HL-60 (cell line): ENCODE data around the gene FCN1.

Source experiments
- CTCF ChIP-seq: IDR thresholded peaks from one replicate; pipeline ENCODE4 v1.5.1; 2011; ENCODE audit warnings: low read length, control low read depth, inconsistent platforms; ENCODE audit not compliant: insufficient read depth
- GABPA ChIP-seq: IDR thresholded peaks from 2 replicates; pipeline ENCODE4 v1.6.1; 2012; ENCODE audit warnings: low read depth
- POLR2AphosphoS5 ChIP-seq: IDR thresholded peaks from 2 replicates; pipeline ENCODE4 v1.6.1; 2012; ENCODE audit warnings: low read depth
- SPI1 ChIP-seq: IDR thresholded peaks from 2 replicates; pipeline ENCODE4 v1.6.1; 2012; ENCODE audit warnings: low read depth, mild to moderate bottlenecking, borderline replicate concordance
- TF ChIP-seq, protein P1 (sequence below): IDR thresholded peaks from 2 replicates; pipeline ENCODE4 v1.6.1; 2012; ENCODE audit warnings: low read depth; ENCODE audit not compliant: insufficient replicate concordance

DNA sequence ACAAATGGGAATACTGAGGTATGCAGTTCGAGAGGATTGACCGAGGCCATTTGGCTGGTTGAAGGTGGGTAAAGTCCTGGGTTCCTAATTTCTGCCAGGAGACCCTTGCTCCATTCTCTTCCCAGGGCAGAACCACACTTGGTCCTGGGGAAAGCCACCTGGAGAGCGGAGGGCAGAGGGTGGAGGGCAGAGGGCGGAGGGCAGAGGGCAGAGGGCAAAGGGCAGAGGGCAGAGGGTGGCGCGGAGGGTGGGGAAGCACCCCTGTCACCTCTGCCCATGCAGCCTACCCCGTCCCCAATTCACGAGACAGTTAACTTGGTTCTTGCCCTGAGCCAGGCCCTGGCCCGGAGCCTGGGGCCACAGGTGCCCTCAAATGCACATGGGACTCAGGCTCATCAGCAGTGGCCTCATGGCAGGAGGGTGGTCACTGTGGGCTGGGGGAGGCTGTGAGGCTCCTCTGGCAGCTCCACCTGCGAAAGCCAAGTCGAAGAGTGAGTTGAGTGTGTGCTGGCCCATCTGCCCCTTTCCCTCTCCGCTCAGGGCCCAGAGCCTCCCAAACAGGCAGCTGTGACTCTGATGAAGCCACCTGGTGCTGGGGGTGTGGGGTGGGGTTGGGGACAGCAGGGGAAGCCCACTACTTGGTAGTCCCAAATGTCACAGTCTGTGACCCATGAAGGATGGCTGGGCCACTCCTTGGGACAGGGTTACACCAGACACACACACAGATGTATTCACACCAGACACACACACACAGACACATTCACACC is 28.0 kb upstream of the FCN1 start:
- TF ChIP-seq CTCF (no peak), POLR2AphosphoS5 (no peak), SPI1 (no peak), GABPA (no peak)
- TF ChIP-seq, protein P1, sequence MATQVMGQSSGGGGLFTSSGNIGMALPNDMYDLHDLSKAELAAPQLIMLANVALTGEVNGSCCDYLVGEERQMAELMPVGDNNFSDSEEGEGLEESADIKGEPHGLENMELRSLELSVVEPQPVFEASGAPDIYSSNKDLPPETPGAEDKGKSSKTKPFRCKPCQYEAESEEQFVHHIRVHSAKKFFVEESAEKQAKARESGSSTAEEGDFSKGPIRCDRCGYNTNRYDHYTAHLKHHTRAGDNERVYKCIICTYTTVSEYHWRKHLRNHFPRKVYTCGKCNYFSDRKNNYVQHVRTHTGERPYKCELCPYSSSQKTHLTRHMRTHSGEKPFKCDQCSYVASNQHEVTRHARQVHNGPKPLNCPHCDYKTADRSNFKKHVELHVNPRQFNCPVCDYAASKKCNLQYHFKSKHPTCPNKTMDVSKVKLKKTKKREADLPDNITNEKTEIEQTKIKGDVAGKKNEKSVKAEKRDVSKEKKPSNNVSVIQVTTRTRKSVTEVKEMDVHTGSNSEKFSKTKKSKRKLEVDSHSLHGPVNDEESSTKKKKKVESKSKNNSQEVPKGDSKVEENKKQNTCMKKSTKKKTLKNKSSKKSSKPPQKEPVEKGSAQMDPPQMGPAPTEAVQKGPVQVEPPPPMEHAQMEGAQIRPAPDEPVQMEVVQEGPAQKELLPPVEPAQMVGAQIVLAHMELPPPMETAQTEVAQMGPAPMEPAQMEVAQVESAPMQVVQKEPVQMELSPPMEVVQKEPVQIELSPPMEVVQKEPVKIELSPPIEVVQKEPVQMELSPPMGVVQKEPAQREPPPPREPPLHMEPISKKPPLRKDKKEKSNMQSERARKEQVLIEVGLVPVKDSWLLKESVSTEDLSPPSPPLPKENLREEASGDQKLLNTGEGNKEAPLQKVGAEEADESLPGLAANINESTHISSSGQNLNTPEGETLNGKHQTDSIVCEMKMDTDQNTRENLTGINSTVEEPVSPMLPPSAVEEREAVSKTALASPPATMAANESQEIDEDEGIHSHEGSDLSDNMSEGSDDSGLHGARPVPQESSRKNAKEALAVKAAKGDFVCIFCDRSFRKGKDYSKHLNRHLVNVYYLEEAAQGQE: no peak
